Left hindlimb (tissue), 1 donor: ENCODE results near the gene ITM2A.

Experiments used
- DNase-seq: peaks from one replicate; pipeline ENCODE4 v3.0.0-alpha.2; 2018

ITM2A gene

DNA sequence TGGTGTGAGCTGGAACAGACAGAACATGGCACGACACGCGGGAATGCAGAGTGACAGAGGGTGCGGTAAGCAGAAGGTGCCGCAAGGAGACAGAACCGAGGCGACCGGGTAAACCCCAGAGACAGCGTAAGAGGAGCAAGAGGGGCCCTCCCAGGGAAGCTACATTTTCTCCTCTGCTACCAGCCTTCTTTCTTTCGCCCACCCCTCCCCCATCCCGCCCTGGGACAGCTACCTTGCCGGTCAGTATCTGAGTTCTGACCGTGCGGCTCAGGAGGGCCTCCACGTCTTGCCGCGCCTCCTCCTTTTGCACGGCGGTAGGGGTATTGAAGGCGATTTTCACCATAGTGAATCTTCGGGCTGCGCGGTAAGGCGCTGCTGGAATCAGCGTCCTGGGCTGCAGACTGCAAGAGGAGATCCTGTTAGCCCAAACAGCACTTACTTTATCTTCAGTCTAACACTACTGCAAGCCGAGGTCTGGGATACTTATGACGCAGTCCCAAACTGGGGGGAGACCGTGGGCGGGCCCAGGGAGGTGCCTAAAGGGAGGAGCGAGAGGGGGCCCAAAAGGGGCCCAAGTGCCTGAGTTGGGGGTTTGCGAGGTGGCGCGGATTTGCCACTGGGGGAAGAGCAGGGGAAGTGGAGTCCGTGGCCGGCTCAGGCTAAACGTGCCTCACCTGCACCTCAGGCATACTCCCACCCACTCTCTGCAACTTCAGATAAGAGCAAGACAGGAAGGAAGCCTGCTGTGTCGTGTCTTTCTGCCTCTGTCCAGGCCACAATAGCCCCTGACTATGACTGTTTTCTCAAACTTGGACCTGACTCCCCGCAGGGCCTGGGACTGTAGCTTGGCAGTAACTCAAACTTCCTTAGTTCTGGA, at the start of gene ITM2A:
TSS of gene ITM2A (minus strand) at position 462 of the 877 bp plus-strand sequence. CDS start at position 343, 119 bp downstream.
- peak; percentile 74 for DNase-seq

DNA sequence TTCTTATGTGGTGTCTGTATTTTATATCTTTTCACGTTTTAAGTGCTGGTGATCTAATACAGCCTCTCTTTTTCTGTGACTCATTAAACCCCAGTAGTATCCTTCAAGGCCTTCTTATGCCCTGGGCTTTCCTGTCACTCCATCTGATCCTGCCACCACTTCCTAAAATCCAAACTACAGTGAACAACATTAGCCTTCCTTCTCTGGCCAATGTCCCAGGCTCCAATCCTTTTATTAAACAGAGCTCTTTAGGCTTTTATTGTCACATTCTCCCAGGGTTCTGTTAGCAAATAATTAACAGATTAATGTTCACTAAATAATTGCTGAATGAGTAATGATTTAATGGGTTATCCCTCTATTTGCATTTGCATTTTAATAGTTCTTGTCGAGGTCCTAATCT, 47.9 kb upstream of the ITM2A start:
- DNase-seq, result no peak

DNA sequence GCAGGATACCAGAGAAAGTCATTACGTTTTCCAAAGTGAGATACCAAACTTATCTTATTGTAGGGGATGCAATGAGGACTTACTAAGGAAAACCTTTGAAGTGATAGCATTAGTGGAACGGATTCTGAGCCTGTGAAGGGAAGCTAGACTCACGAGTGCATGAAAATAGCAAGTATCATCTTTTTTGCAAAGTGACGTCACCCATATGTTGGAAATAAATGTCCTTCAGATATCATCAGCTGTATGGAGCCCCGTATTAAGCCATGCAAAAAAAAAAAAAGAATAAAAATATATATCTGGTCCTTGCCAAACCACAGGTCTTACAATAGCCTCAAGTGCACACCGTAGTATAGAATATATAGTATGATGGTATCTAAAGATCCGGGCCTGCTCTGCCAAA, 46.8 kb upstream of the ITM2A start:
- no peak for DNase-seq

DNA sequence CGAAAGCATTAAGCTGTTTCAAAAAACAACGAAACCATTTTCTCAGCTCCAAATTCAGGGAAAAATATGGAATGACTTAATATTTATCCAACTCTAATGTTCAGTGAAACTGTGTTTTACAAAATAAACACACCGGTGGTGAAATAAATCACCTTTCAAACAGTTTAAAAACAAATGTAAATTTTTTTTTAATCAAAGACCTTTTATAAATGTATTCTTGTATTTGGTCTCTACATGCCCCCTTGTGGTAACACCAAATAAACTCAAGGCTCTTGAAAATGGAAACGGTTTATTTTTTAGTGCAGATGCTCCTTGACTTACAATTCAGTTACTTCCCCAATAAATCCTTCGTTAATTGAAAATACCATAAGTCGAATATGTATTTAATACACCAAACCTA, 45.8 kb upstream of the ITM2A start:
- DNase-seq, result no peak

DNA sequence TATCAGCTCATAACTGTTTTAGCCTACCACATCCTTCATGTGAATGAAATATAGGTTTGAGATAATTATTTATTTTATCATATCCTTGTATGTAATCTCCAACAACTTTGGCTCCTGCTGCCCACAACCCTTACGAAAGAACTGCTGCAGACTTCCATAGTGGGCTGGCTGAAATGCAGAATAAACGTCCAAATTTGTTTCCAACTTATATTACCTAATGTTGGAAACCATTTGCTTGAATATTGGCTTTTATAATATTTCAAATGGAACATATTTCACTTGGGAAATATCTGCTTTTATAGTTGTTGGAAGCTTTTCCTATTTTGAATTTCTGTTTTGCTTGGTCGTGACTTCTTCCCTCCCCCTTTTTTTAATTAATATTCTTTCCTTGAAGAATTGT, 45.0 kb upstream of the ITM2A start:
- no peak for DNase-seq

DNA sequence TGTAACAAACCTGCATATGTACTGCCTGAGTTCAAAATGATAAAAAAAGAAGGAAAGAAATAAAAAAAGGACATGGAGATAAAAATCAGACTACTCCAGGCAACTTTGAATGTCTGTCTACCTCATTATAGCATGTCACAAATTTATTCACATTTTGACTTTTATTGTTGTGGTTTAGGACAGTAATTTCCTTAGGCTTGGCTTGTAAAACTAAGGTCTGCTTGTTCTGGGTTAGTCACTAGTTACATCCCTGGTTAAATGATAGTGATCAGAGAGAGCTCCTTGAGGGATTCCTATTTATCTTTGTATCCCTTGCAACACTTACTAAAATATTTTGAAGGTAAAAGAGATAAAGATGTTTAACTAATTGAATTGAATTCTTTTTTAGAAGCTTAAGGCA, 42.5 kb upstream of the ITM2A start:
- DNase-seq, result no peak

DNA sequence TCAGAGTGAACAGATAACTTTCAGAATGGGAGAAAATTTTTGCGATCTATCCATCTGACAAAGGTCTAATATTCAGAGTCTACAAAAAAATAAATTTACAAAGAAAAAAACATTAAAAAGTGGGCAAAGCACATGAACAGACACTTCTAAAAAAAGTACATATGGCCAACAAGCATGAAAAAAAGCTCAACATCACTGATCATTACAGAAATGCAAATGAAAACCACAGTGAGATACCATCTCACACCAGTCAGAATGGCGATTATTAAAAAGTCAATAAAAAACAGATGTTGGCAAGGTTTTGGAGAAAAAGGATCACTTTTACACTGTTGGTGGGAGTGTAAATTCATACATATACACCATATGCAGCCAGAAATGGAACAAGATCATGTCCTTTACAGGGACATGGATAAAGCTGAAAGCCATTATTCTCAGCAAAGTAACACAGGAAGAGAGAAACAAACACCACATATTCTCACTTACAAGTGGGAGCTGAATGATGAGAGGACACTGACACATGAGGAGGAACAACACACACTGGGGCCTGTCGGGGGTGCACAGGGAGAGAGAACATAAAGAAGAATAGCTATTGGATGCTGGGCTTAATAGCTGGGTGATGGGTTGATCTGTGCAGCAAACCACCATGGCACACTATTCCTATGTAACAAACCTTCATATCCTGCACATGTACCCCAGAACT, 41.6 kb upstream of the ITM2A start:
- DNase-seq, result no peak

DNA sequence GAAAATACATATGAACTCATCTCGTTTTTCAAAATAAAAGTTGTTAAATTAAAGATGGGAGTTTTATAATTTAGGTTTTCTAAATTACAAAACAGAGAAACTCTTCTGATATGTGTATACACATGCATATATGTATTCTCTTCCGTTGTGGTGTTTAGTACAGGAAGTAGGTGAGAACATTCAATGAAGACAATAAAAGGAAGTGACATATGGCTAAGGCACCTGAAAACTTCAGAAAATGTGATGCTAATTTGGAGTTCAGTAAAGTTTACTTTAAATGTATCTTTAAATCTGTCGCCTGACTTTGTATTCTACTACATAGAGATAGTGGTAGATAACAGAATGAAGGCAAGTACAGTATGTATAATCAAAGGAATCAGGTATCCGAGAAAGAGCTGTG, 33.5 kb upstream of the ITM2A start:
- DNase-seq, result no peak

DNA sequence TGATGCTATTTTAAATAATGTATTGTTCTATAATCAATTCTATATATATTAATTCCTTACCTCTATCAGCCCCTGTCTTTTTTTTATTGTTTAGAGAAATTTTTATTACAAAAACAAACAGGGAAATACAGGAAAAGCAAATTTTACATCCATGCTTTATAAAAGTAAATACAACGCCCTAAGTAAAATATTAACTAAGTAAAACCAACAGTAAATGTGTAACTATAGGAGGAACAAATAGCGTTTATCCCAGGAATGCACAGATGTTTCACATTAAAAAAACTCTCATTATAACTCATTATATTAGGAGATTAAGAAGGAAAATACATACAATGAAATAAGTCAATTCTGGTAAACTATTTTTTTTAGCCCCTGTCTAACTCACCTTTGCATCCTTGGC, 8.2 kb upstream of the ITM2A start:
- DNase-seq, result no peak

DNA sequence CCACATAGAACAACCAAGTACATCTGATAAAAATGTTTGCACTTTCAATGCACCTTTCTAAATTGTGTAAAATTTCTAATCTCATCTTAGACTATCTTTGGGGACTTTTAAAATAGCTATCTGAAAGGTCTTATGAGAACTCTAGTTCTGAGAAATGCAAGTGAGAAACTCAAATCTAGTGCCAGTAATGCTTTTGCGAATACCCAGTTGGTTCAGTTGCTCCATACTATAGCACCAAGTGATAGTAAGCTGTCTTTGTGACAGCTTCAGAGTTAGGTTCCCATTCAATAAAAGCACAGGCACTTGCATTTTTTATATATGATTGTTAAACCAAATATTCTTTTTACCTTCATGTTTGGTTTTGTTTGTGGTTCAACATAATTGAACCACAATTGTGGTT, 4.5 kb upstream of the ITM2A start:
- no peak for DNase-seq

DNA sequence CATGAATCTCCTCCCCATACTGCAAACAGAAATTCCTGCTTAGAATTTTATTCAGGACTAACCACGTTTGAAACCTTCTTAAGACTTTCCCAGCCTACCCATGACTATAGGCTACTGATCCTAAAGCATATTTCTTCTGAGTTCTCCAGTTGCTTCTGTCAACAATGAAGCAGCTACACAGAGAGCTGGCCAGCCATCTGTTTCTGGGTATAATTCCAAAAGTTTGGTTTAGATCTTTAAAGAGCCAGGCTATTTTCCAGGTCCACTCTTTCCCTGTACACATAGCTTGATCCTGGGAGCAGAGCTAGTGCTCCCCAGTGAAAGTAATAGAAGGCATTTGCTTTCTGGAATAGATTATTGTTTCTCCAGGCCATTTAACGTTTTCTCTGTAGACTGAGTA, 4.0 kb upstream of the ITM2A start:
- peak; percentile 34 for DNase-seq

DNA sequence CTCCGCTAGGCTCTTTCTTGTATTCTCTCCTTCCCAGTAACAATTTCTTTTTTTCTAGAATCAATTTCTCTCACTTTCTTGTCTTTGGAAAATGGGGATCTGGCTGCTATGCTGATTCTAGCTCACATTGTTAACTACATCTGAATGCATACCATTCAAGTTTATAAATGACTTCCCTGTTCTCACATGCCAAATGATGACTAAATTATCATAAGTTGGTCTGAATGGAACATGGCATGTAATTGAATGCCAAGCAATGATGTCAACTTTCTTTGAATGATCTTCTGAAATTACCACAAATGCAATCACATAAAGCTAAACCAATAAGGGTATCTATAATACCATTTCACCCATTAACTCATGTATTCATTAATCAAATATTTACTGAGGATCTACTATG, 2.7 kb upstream of the ITM2A start:
- no peak for DNase-seq

DNA sequence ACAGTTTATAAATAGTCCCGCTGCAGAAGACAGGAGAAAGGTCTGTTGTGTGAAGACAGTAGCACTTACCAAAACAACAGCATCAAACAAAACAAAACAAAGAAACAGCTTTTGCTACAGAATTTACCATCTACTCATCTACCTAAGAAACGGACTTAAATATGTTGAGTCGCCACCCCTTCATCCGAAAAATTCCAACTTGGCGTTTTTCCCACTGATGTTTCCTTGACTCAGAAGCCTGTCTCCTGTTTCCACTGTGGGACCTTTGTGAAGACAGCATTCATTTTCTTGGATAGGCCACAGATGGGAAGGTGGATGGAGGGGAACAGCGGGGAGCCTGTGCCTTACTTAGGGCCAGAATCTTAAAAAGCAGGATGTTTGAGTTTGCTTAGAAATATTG, 1.3 kb upstream of the ITM2A start:
- no peak for DNase-seq

DNA sequence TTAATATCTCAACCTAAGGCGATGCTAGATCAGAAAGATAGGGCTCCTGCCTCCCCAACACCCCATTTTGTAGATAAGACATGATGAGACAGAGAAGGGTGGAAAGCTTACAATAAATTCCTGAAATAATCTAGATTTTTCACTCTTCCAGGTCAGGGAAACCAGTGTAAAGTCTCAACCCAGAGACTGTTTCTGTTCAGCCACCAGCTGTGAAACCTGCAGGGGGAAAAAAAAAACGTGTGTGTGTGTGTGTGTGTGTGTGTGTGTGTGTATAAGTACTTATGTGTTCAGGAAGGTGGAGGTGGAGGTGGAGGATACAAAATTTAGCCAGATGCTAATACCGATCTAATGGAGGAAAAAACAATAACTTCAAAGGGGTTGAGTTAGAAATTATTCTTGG, 773 bp upstream of the ITM2A start:
- no peak for DNase-seq

DNA sequence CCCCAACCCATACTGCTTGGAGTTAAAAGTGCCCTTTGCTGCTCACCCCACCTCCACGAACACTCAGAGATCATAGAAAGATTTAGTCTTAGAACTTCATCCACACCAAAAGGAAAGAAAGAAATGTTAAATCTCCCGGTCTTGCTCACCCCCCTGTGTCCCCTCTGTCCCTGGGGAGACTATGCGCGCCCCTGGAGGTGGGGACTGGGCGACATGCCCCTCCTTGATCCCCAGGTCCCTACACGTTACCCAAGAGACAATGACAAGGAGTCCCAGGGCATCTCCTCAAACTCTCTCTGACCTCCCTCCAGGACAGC, 620 bp downstream of the ITM2A start:
- no peak for DNase-seq

DNA sequence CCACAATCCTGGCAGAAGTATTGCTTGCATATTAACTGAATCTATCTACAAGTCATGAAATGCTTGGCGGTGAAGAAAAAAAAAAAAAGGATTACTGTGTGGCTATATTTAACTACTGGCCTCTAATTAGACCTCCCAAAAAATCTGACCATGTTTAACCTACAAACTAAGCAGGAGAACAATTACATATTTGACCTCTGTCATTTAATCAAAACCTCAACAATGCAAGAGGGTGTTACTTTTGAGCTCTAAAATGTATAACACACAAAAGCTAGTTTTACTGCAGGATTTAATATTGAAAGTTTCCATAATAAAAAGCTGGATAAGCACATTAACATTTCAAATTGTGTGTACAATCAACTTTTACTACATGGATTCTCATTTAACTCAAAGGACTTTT, 1.5 kb downstream of the ITM2A start:
- DNase-seq, result no peak

DNA sequence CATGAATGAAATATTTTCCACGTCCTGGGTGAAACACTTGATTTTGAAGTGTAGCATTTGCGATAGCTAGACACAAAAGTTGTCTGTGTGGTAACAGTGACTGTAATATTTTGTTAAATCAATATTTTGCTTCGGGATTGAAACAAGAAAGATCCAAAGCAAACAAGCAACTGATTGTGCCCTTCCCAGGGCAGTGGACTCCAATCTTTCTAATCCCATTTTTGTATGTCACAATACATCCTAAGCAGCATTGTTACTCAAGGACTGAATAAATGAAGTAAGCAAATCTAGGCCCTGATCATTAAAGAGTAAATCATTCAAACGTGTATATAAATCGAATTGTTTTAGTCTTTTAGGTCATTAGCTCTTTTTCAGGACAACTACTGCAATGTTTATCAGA, 2.8 kb downstream of the ITM2A start:
- no peak for DNase-seq

DNA sequence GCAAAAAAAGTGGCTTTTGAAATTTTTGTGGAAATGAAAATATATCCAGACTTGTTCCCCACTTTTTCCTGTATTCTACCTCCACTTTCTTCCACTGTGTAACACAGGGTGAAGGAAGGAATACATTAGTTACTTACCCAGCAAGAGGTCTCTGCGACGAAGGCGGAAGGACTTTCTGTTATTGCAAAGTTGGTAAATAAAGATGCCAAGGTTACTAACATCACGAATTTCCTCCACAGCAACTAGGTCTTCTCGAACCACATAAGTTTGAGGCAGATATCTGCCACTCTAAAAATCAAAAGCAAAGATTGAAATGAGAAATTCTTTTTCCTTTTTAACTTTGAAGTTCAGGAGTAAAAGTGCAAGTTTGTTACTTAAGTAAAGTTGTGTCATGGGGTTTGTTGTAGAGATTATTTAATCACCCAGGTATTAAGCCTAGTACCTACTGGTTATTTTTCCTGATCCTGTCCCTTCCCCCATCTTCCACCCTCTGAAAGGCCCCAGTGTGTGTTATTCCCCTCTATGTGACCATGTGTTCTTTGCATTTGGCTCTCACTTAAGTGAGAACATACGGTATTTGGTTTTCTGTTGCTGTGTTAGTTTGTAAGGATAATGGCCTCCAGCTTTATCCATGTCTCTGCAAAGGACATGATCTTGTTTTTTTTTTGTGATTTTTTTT, 5.8 kb downstream of the ITM2A start:
- DNase-seq, result no peak

DNA sequence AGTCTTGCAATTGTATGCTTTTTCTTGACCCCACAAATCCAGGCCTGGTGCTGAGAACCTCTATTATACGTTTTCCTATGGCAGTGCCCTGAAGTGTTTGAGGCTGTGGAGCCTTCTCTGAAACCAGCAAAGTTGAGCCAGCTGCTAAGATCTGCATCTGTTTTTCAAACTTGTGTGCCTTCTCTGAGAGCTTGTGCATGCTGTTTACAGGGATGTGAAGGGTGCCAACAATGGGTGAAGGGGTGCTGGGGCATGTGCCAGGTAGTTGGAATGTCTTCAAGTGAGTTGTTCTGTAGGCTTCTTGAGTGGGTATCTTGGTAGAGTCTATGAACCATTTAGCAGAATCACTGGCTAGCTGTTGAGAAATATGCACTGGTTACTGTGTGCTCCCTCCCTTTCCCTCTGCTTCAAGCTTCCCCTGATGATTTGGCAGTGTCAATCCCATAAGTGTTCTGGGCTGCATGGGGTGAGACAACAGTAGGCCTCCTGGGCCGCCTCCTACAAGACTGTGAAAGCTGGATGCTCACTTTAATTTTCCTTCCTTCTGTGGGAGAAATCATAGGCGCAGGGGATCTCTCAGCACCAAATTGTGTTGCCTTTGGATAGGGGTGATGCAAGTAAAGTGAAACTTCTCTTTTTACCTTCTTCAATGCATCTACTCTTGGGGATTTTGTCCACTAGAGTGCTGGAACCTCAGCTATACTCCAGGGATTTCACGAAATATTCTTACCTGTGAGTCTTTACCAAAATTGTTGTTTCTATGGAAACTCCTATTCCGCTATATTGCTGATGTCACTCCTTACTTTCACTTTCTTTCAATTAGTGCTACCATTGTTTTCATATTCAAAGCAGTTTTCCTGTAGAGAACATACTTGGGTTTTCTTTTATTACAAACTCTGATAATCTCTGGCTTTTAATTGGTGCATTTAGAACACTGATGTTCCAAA, 30.0 kb downstream of the ITM2A start:
- no peak for DNase-seq

DNA sequence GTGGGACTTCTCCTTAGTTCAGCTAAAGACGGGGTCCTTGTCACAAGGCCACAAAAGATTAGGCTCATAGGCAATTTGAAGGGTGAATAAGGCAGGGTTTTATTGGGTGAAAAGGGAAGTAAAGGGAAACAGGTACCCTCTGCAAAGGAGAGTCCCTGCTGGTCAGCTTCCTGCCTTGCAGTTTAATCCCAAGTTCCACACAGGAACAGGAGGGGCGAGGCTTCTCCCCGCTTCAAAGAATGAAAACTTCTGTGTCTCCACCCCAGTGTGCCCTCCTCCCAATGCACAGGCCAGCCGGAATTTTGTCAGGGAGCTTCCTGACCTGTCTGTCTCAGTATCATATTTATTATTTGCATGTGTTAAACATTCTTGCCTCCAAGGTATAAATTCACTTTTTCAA, 37.1 kb downstream of the ITM2A start:
- DNase-seq, result no peak

DNA sequence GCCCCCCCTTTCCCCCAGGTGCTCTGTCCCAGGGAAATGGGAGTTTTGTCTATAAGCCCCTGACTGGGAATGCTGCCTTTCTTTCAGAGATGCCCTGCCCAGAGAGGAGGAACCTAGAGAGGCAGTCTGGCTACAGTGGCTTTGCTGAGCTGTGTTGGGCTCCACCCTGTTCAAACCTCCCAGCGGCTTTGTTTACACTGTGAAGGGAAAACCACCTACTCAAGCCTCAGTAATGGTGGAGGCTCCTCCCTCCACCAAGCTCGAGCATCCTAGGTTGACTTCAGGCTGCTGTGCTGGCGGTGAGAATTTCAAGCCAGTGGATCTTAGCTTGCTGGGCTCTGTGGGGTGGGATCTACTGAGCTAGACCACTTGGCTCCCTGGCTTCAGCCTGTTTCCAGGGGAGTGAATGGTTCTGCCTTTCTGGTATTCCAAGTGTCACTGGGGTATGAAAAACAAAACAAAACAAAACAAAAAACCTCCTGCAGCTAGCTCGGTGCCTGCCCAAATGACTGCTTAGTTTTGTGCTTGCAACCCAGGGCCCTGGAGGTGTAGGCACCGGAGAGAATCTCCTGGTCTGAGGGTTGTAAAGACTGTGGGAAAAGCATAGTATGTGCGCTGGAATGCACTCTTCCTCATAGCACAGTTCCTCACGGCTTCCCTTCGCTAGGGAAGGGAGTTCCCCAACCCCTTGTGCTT, 41.7 kb downstream of the ITM2A start:
- DNase-seq, result no peak
